Trophoblast cell (in vitro differentiated cells and primary cell): ENCODE measurements around the gene DOCK3.
A peak's percentile ranks its signal among the peaks of the same experiment; 100 is the strongest.

ENCODE experiments used
- DNase-seq, 2 donors: peaks; one replicate each; pipeline ENCODE4 v3.0.0-alpha.2; 2016
- H2AFZ ChIP-seq: 2 replicates; pipeline ENCODE4 v1.6.1; 2013; ENCODE audit warnings: low read length, moderate library complexity, mild to moderate bottlenecking; ENCODE audit not compliant: insufficient read depth, poor library complexity
- H2AK5ac ChIP-seq: 2 replicates; pipeline ENCODE4 v1.6.1; 2013; ENCODE audit warnings: mild to moderate bottlenecking, low read length
- H2BK120ac ChIP-seq: 2 replicates; pipeline ENCODE4 v1.6.1; 2013; ENCODE audit warnings: low read length, mild to moderate bottlenecking, moderate library complexity; ENCODE audit not compliant: insufficient read depth, poor library complexity
- H2BK12ac ChIP-seq: 2 replicates; pipeline ENCODE4 v1.6.1; 2013; ENCODE audit warnings: mild to moderate bottlenecking, low read length, moderate library complexity
- H2BK5ac ChIP-seq: 2 replicates; pipeline ENCODE4 v1.6.1; 2013; ENCODE audit warnings: low read length, low read depth, moderate library complexity, mild to moderate bottlenecking; ENCODE audit not compliant: poor library complexity
- H3K14ac ChIP-seq: 2 replicates; pipeline ENCODE4 v1.6.1; 2013; ENCODE audit warnings: mild to moderate bottlenecking, low read length
- H3K18ac ChIP-seq: 2 replicates; pipeline ENCODE4 v1.6.1; 2013; ENCODE audit warnings: mild to moderate bottlenecking, low read length
- H3K23ac ChIP-seq: 2 replicates; pipeline ENCODE4 v1.6.1; 2013; ENCODE audit warnings: low read length
- H3K27ac ChIP-seq: 2 replicates; pipeline ENCODE4 v1.5.1; 2013; ENCODE audit warnings: low read depth, mild to moderate bottlenecking, inconsistent platforms, low read length, moderate library complexity
- H3K27me3 ChIP-seq: 2 replicates; pipeline ENCODE4 v1.6.1; 2013; ENCODE audit warnings: inconsistent platforms, mild to moderate bottlenecking, low read length, moderate library complexity; ENCODE audit not compliant: insufficient read depth
- H3K36me3 ChIP-seq, 2 experiments: 1 replicate in 1 of 2; 2 replicates in 1 of 2; pipeline ENCODE4 v1.6.1; 2013; ENCODE audit warnings: low read length in 2 of 2, mild to moderate bottlenecking in 2 of 2, moderate library complexity in 1 of 2; ENCODE audit not compliant: insufficient read depth in 2 of 2, control insufficient read depth in 1 of 2
- H3K4ac ChIP-seq: 2 replicates; pipeline ENCODE4 v1.6.1; 2013; ENCODE audit warnings: low read depth, mild to moderate bottlenecking, low read length, moderate library complexity
- H3K4me1 ChIP-seq, 2 experiments: 1 replicate in 1 of 2; 2 replicates in 1 of 2; pipeline ENCODE4 v1.6.1; 2013; ENCODE audit warnings: low read length in 2 of 2, mild to moderate bottlenecking in 2 of 2, moderate library complexity in 1 of 2; ENCODE audit not compliant: insufficient read depth in 2 of 2, control insufficient read depth in 1 of 2
- H3K4me2 ChIP-seq: 2 replicates; pipeline ENCODE4 v1.6.1; 2013; ENCODE audit warnings: inconsistent platforms, mild to moderate bottlenecking, low read length, moderate library complexity
- H3K4me3 ChIP-seq: 2 replicates; pipeline ENCODE4 v1.5.1; 2013; ENCODE audit warnings: mild to moderate bottlenecking, low read depth, low read length, inconsistent platforms
- H3K79me1 ChIP-seq: one replicate; pipeline ENCODE4 v1.6.1; 2013; ENCODE audit warnings: low read length
- H3K79me2 ChIP-seq: 2 replicates; pipeline ENCODE4 v1.6.1; 2013; ENCODE audit warnings: low read length, mild to moderate bottlenecking; ENCODE audit not compliant: control insufficient read depth, insufficient read depth, poor library complexity
- H3K9ac ChIP-seq: 2 replicates; pipeline ENCODE4 v1.6.1; 2013; ENCODE audit warnings: mild to moderate bottlenecking, low read length
- H3K9me3 ChIP-seq: 2 replicates; pipeline ENCODE4 v1.6.1; 2013; ENCODE audit warnings: low read depth, mild to moderate bottlenecking, control low read depth, inconsistent platforms, low read length; ENCODE audit not compliant: insufficient read depth
- H4K12ac ChIP-seq: 2 replicates; pipeline ENCODE4 v1.6.1; 2013; ENCODE audit warnings: low read depth, mild to moderate bottlenecking, low read length, moderate library complexity
- H4K8ac ChIP-seq: 2 replicates; pipeline ENCODE4 v1.6.1; 2013; ENCODE audit warnings: low read depth, mild to moderate bottlenecking, low read length, moderate library complexity
- H4K91ac ChIP-seq: one replicate; pipeline ENCODE4 v1.6.1; 2013; ENCODE audit warnings: low read depth, mild to moderate bottlenecking, low read length, moderate library complexity
- WGBS: extraction: QIAGEN DNeasy Blood & Tissue Kit; methylation state at CpG from one replicate; pipeline ENCODE4 v1.1.7; 2013; ENCODE audit warnings: missing lambda C conversion rate; ENCODE audit not compliant: insufficient read length, insufficient coverage; ENCODE audit errors: extremely low coverage; 5-methylcytosine and 5-hydroxymethylcytosine counted together

DOCK3 gene

GRCh38 chr3:51343918-51344687, 669.4 kb downstream of the DOCK3 start:
- no peak overlapping the region for H4K8ac ChIP-seq
- H3K9ac ChIP-seq: no peak overlapping the region
- peak; percentile 49 to 69 for DNase-seq
- peaks cover 0 to 8% of the 10 kb centered on the region in 2 experiments for H3K36me3 ChIP-seq
- no peaks in the 10 kb centered on the region for H3K27me3 ChIP-seq
- H3K18ac ChIP-seq: no peak overlapping the region
- no peak overlapping the region for H2AFZ ChIP-seq
- H2BK12ac ChIP-seq: no peak overlapping the region
- H2BK5ac ChIP-seq: no peak overlapping the region
- H3K23ac ChIP-seq: no peak overlapping the region
- no peak overlapping the region for H3K4me2 ChIP-seq
- peaks cover 2% of the 10 kb centered on the region for H3K79me1 ChIP-seq
- no peak overlapping the region for H3K4ac ChIP-seq
- H4K12ac ChIP-seq: no peak overlapping the region
- H2AK5ac ChIP-seq: no peak overlapping the region
- no CpG with 5 or more reads among the region's 7 CpGs for whole genome bisulfite sequencing
- H3K9me3 ChIP-seq: no peaks in the 10 kb centered on the region
- no peak overlapping the region for H3K4me3 ChIP-seq
- H3K14ac ChIP-seq: no peak overlapping the region
- H4K91ac ChIP-seq: no peak overlapping the region
- no peak overlapping the region for H3K27ac ChIP-seq
- peaks cover 9 to 11% of the 10 kb centered on the region in 2 experiments for H3K4me1 ChIP-seq
- no peak overlapping the region for H2BK120ac ChIP-seq
- no peaks in the 10 kb centered on the region for H3K79me2 ChIP-seq

- H3K27ac ChIP-seq: no peak overlapping the region
- no peak overlapping the region for H2BK5ac ChIP-seq
- no peak overlapping the region for H4K12ac ChIP-seq
- H3K9me3 ChIP-seq: peaks cover 2% of the 10 kb centered on the region
- H3K9ac ChIP-seq: no peak overlapping the region
- no peak overlapping the region for H3K23ac ChIP-seq
- no peak overlapping the region for H2BK12ac ChIP-seq
- no peak for DNase-seq
- H3K4me2 ChIP-seq: no peak overlapping the region
- no peaks in the 10 kb centered on the region for H3K79me1 ChIP-seq
- H4K91ac ChIP-seq: no peak overlapping the region
- no peaks in the 10 kb centered on the region for H3K79me2 ChIP-seq
- H3K36me3 ChIP-seq: peaks cover 0 to 2% of the 10 kb centered on the region in 2 experiments
- no peak overlapping the region for H3K18ac ChIP-seq
- no peak overlapping the region for H3K14ac ChIP-seq
- H3K4ac ChIP-seq: no peak overlapping the region
- no peak overlapping the region for H2BK120ac ChIP-seq
- H3K27me3 ChIP-seq: no peaks in the 10 kb centered on the region
- H2AK5ac ChIP-seq: no peak overlapping the region
- no peak overlapping the region for H3K4me3 ChIP-seq
- no peak overlapping the region for H2AFZ ChIP-seq
- H3K4me1 ChIP-seq: no peaks in the 10 kb centered on the region
- no peak overlapping the region for H4K8ac ChIP-seq
- WGBS: no CpG with 5 or more reads among the region's 1 CpG
Measured at GRCh38 chr3:51350751-51351150, 676.0 kb downstream of the DOCK3 start.

GRCh38 chr3:51353131-51353530, 678.4 kb downstream of the DOCK3 start:
- DNase-seq: no peak
- Histone ChIP-seq H3K36me3 (peaks cover 5% of the 10 kb centered on the region in 2 experiments), H3K79me1 (no peaks in the 10 kb centered on the region), H3K4me2 (no peak overlapping the region), H2AK5ac (no peak overlapping the region), H3K4me3 (no peak overlapping the region), H3K23ac (no peak overlapping the region), H3K9me3 (peaks cover 2% of the 10 kb centered on the region), H2BK5ac (no peak overlapping the region), H4K8ac (no peak overlapping the region), H3K4ac (no peak overlapping the region), H3K9ac (no peak overlapping the region), H3K79me2 (no peaks in the 10 kb centered on the region), H3K27ac (no peak overlapping the region), H2BK12ac (no peak overlapping the region), H2AFZ (no peak overlapping the region), H4K12ac (no peak overlapping the region), H4K91ac (no peak overlapping the region), H3K14ac (no peak overlapping the region), H2BK120ac (no peak overlapping the region), H3K4me1 (no peaks in the 10 kb centered on the region), H3K18ac (no peak overlapping the region), H3K27me3 (no peaks in the 10 kb centered on the region)
- WGBS: no CpG with 5 or more reads among the region's 4 CpGs

GRCh38 chr3:51353691-51354090, 679.0 kb downstream of the DOCK3 start:
- no peak for DNase-seq
- no peaks in the 10 kb centered on the region for H3K27me3 ChIP-seq
- no peak overlapping the region for H2AK5ac ChIP-seq
- no peak overlapping the region for H3K23ac ChIP-seq
- H3K27ac ChIP-seq: no peak overlapping the region
- no peaks in the 10 kb centered on the region for H3K79me1 ChIP-seq
- H2BK5ac ChIP-seq: no peak overlapping the region
- no peak overlapping the region for H4K12ac ChIP-seq
- H4K91ac ChIP-seq: no peak overlapping the region
- H2BK12ac ChIP-seq: no peak overlapping the region
- H3K9me3 ChIP-seq: peaks cover 2% of the 10 kb centered on the region
- no peaks in the 10 kb centered on the region for H3K4me1 ChIP-seq
- H3K18ac ChIP-seq: no peak overlapping the region
- H4K8ac ChIP-seq: no peak overlapping the region
- H3K4ac ChIP-seq: no peak overlapping the region
- no peak overlapping the region for H2BK120ac ChIP-seq
- H3K36me3 ChIP-seq: peaks cover 5% of the 10 kb centered on the region in 2 experiments
- no peak overlapping the region for H3K9ac ChIP-seq
- H3K4me2 ChIP-seq: no peak overlapping the region
- no peak overlapping the region for H3K14ac ChIP-seq
- no peak overlapping the region for H3K4me3 ChIP-seq
- H3K79me2 ChIP-seq: no peaks in the 10 kb centered on the region
- no CpG with 5 or more reads among the region's 1 CpG for WGBS
- H2AFZ ChIP-seq: no peak overlapping the region
